HG02943 (cell line): Measurements from ENCODE around the gene PELI3.
A peak's percentile ranks its signal among the peaks of the same experiment; 100 is the strongest.
"Not testable (repeated sequence)": the region's sequence is repeated elsewhere in the genome, so short reads cannot be mapped to it uniquely, and the experiment has no call there.

Experiments used
- ATAC-seq: cut with Tn5 transposase; IDR thresholded peaks from one replicate; pipeline ENCODE4 v1.9.1; 2021; ENCODE audit warnings: mild to moderate bottlenecking, low read depth, moderate library complexity; ENCODE audit not compliant: unreplicated experiment

Gene PELI3

GRCh38 chr11:66440940-66441282 lies 25.8 kb upstream of the PELI3 start:
- not testable (repeated sequence) for ATAC-seq

DNA sequence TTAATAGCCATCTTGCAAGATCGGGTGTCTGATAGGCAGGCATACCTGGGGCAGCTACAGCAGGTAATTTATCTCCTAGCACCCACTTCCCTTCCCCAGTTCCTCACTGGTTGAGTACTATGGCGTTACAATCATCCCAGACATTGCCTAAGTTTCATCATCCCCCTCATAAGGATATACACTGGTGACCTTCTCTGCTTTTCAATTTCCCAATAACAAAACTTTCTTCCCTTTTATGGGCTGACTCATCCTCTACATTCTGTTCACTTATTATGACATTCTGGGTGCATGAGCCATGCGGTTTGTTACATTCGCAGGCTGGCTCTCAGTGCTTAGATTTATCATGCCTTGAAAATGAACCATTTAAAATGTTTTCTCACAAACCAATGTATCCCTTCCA lies 23.1 kb upstream of the PELI3 start:
- no peak for ATAC-seq

- no peak for ATAC-seq
Measured at GRCh38 chr11:66447012-66447411, 19.7 kb upstream of the PELI3 start.

- no peak for ATAC-seq
Measured at GRCh38 chr11:66448523-66448922, 18.2 kb upstream of the PELI3 start.

- ATAC-seq = no peak
Measured at GRCh38 chr11:66450560-66450959, 16.1 kb upstream of the PELI3 start.

DNA sequence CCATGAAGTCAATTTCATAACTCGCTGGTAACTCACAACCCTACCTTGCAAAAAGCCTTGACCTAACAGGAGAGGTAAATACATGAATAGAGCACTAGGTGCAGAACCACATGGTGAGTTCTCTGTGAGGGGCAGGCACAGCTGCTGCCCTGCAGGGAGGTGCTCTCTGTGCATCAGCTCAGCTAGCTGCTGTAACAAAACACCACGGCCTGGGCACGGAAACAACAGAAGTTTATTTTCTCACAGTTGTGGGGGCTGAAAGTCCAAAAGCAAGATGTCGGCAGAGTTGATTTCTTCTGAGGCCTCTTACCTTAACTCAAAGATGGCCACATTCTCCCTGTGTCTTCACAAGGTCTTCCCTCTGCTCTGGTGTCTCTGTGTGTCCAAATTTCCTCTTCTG lies 15.0 kb upstream of the PELI3 start:
- no peak for ATAC-seq

- no peak for ATAC-seq
Measured at GRCh38 chr11:66454247-66454646, 12.5 kb upstream of the PELI3 start.

- no peak for ATAC-seq
Measured at GRCh38 chr11:66454828-66455227, 11.9 kb upstream of the PELI3 start.

DNA sequence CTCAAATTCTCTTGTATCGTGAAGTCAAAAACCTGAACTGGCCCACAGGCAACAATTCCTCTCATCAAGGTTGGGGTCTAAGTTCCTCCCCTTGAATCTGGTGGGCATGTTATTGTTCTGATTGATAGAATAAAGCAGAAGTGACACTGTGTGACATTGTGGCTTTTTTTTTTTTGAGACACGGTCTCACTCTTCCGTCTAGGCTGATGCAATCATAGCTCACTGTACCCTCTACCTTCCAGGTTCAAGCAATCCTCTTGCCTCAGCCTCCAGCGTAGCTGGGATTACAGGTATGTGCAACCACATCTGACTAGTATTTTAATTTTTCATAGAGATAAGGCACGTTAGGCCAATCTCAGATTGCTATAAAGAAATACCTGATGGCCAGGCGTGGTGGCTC lies 8.9 kb upstream of the PELI3 start:
- no peak for ATAC-seq

GRCh38 chr11:66459138-66459778 lies 7.4 kb upstream of the PELI3 start:
- ATAC-seq = no peak

- ATAC-seq = no peak
Measured at GRCh38 chr11:66462010-66462409, 4.7 kb upstream of the PELI3 start.

DNA sequence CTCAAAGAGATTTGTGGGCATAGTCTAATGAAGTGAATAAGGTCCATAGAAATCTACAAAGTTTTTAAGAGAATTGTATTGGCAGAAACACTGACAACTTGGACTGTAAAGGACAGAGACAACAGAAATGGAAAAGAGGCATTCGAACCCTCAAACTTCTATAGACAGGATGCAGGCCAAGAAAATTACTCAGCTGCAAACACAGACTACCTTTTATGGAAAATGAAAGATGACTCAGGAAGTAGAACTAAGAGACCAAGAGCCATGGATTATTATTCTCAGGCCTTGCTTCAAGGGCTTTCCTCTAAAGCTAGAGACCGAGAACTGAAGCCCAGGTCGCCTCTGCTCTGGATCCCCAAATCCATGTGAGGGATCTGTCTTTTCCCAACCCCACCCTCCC lies 3.8 kb upstream of the PELI3 start:
- no peak for ATAC-seq

DNA sequence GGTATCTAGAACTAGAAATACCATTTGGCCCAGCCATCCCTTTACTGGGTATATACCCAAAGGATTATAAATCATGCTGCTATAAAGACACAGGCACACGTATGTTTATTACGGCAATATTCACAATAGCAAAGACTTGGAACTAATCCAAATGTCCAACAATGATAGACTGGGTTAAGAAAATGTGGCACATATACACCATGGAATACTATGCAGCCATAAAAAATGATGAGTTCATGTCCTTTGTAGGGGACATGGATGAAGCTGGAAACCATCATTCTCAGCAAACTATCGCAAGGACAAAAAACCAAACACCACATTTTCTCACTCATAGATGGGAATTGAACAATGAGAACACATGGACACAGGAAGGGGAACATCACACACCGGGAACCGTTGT lies 2.6 kb upstream of the PELI3 start:
- not testable (repeated sequence) for ATAC-seq

DNA sequence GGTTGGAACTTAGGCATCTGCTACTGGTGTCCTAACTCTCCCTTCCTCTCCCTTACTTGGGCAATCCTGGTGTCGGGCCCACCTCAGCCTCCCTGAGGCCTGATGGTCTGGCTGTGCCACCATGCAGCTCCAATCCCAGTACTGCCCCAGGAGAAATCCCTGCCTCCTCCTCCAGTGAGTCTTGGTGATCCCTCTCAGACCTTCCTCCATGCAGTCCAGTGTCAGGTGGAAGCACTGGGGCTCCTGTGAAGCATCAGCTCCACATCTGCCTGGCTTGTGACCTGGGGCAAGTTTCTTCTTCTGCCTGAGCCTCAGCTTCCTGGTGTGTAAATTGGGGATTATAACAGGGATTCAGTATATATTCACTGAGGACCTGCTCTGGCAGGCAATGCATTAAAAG lies 1.8 kb upstream of the PELI3 start:
- ATAC-seq = no peak

DNA sequence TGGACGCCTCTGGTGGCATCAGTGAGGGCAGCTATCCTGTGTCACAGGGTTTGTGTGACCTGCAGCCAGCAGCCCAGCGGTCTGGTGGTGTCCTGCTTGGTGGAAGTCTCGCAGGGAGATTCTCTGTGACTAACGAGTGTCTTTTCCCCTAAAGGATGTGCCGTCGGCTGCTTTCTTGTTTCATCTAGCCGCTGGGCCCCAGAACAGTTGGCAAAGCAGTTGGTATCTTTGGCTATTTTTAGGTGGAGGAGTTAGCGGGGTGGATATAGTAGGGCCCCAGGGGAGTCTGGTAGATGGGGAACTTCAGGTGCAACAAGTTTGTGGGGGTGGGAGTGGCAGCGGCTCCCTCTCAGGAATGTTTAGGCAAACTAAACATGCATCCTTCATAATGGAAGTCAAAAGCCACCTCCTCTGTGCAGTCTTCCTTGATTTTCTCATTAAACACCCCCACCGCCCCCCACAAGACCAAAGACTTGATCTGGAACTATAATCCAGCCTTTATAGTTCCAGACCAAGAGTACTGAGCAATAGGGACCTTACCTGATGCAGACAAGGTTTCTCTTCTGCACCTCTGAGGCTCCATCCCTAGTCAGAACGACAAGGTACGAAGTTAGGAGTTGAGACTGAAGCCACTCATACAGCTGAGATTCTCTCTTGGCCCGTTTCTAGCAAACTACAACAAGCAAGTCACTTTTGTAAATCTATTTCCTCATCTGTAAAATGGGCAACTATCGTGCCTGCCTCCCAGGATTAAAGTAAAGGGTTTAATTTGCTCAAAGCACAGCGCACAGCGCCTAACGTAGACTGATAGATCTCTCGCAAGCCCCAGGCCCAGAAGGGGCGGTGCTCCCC lies 1.1 kb upstream of the PELI3 start:
- no peak for ATAC-seq

- ATAC-seq = peak; percentile 17
Measured at GRCh38 chr11:66467034-66467659, 442 bp downstream of the PELI3 start.

GRCh38 chr11:66467756-66468155 lies 1.1 kb downstream of the PELI3 start:
- ATAC-seq = no peak

DNA sequence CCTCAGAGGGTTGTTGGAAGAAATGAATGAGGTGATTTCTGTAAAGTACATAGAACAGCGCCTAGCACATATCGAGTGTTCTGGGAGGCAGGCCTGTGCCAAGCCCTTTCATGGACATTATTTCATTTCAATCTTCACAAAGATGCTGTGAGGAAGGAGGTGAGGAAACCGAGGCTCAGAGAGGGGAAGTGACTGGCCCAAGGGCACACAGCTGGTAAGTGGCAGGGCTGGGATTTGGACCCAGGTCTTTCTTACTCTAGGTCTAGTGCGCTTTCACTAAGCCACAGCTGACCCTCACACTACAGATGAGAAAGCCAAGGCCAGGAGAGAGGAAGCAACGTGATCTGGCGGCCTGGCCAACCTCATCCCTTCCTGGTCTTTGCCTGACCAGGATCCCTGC lies 2.0 kb downstream of the PELI3 start:
- ATAC-seq = no peak

DNA sequence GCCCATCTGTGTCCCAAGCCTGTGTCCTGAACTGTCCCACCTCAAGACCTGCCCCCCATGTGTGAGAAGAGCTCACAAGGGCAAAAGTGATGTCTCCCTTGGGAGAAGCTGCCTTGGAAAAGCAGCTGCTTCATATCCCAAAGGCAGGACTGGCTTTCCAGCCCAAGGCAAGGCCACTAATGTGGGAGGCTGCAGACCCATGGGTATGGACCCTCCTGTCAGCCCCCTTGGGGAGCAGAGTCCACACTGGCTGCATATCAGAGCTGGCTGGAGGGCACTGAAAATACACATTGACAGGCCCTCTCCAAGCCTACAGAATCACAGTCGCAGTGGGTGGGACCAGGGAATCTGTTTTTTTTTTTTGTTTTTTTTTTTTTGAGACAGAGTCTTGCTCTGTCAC lies 2.7 kb downstream of the PELI3 start:
- ATAC-seq = no peak

DNA sequence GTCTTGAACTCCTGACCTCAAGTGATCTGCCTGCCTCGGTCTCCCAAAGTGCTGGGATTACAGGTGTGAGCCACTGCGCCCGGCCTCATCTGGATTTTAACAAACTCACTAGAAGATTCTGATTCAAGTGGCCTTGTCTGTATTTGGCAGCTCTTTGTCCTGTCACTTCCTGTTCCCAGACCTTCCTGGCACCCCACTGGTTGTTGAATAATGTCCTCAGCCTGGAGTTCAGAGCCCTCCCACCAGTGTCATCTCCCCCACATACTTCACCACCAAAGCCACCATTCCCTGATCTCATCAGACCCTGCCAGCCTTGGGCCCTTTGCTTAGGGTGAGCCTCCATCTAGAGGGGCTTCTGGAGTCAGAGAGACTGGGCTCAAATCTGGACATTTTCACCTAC lies 3.3 kb downstream of the PELI3 start:
- no peak for ATAC-seq

DNA sequence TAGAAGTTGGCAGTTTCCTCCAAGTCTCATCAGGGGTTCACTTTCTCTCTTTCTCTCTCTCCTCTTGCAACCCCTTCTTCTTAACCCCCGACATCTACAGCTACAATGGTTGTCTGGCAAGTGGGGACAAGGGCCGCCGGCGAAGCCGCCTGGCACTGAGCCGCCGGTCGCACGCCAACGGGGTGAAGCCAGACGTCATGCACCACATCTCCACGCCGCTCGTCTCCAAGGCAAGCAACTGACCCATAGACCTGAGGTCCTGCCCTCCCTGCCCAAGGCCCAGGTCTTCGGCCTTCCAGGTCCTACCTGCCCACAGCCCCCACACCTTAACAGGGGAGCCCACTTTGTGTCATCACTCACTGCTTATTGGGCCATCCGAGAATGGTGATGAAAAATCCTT lies 4.4 kb downstream of the PELI3 start:
- no peak for ATAC-seq

DNA sequence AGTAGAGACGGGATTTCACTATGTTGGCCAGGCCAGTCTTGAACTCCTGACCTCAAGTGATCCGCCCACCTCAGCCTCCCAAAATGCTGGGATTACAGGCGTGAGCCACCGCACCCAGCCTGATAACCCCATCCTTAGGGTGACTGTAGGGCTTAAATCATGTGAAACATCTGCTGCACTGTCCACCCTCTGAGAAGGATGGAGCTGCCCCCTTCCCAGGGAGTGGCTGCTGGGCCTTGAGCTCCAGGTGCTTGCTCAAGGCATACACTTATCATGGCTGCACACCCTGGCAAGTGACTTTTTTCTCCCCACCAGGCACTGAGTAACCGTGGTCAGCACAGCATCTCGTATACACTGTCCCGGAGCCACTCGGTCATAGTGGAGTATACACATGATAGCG lies 5.3 kb downstream of the PELI3 start:
- ATAC-seq = no peak
